K562 (cell line): ENCODE data around the gene XPC. TPM values are rescaled to one million over a fixed set of nuclear protein-coding genes. Genes with fewer than 3 reads are reported as not detected.

ENCODE experiments used
- FOXK1 ChIP-seq: sonication (generic); formaldehyde crosslinking; IDR thresholded peaks from 2 replicates; pipeline ENCODE4 v1.8.0; 2022; ENCODE audit warnings: missing genetic modification reagents, mild to moderate bottlenecking, borderline replicate concordance
- SPI1 ChIP-seq: IDR thresholded peaks from 2 replicates; pipeline ENCODE4 v1.6.1; 2011; ENCODE audit warnings: low read depth, low read length, control low read depth, borderline replicate concordance
- STAT5B ChIP-seq: fragments of 250-450 bp; sonication (Bioruptor Pico); IDR thresholded peaks from 2 replicates; pipeline ENCODE4 v1.8.0; 2021; ENCODE audit warnings: mild to moderate bottlenecking, inconsistent platforms
- ZBTB17 ChIP-seq: fragments of 450-650 bp; formaldehyde crosslinking; IDR thresholded peaks from 2 replicates; pipeline ENCODE4 v1.4.0; 2020; ENCODE audit warnings: mild to moderate bottlenecking
- ZEB2 ChIP-seq: fragments of 450-650 bp; IDR thresholded peaks from 2 replicates; pipeline ENCODE4 v1.6.1; 2016
- ZNF444 ChIP-seq: fragments of 250-450 bp; sonication (Bioruptor Pico); IDR thresholded peaks from 2 replicates; pipeline ENCODE4 v1.4.0; 2020; ENCODE audit warnings: mild to moderate bottlenecking, moderate library complexity
- polyA plus RNA-seq, 8 experiments: library from polyadenylated mRNA; depleted of rRNA in 4 of 8; stranded (reverse) in 5 of 8; unstranded in 3 of 8; fragments of >200 nt; fragmentation: Nextera tagmentation in 2 of 8; fragmentation: Illumina TruSeq in 1 of 8; extraction: Ambion mirVana in 2 of 8; extraction: Trizol in 1 of 8; gene quantifications; 2 replicates each; pipeline versions ENCODE4 v1.2.1 to v1.2.3, GENCODE V29; 2011 to 2014; ENCODE audit warnings: inconsistent platforms in 1 of 8, missing spikeins in 1 of 8
- total RNA-seq, 7 experiments: library from RNA; depleted of rRNA in 6 of 7; stranded (reverse); fragments of >200 nt in 6 of 7; fragmentation: Illumina TruSeq in 2 of 7; extraction: Trizol in 2 of 7; gene quantifications; 2 replicates each; pipeline versions ENCODE4 v1.2.1 to v1.2.3, GENCODE V29; 2011 to 2021; ENCODE audit warnings: low replicate concordance in 1 of 7
- TF ChIP-seq, protein P1 (sequence below): fragments of 200-800 bp; sonication (Bioruptor generic); IDR thresholded peaks from 2 replicates; pipeline ENCODE4 v1.6.1; 2016; ENCODE audit warnings: missing genetic modification characterization, missing compliant biosample characterization
- TF ChIP-seq, protein P2 (sequence below): fragments of 450-650 bp; IDR thresholded peaks from 2 replicates; pipeline ENCODE4 v1.6.1; 2016; ENCODE audit warnings: antibody characterized with exemption
- TF ChIP-seq, protein P3 (sequence below): sonication (generic); formaldehyde crosslinking; IDR thresholded peaks from 2 replicates; pipeline ENCODE4 v1.8.1; 2023; ENCODE audit warnings: mild to moderate bottlenecking, missing genetic modification reagents
- TF ChIP-seq, protein P4 (sequence below): sonication (generic); formaldehyde crosslinking; IDR thresholded peaks from 2 replicates; pipeline ENCODE4 v1.8.1; 2023; ENCODE audit warnings: mild to moderate bottlenecking, missing genetic modification reagents
- TF ChIP-seq, protein P5 (sequence below): sonication (generic); formaldehyde crosslinking; IDR thresholded peaks from 2 replicates; pipeline ENCODE4 v1.8.0; 2023; ENCODE audit warnings: mild to moderate bottlenecking, missing genetic modification reagents
- TF ChIP-seq, protein P6 (sequence below): sonication (generic); formaldehyde crosslinking; IDR thresholded peaks from 2 replicates; pipeline ENCODE4 v1.8.0; 2022; ENCODE audit warnings: missing genetic modification reagents, mild to moderate bottlenecking, moderate library complexity, borderline replicate concordance

The XPC gene
- total and polyA plus RNA-seq, 9 of the 15 experiments (the other 6 are each of a cell fraction or from before 2014, with no cell fraction given), result 3.8 to 54.7 (median 41.3) TPM

DNA sequence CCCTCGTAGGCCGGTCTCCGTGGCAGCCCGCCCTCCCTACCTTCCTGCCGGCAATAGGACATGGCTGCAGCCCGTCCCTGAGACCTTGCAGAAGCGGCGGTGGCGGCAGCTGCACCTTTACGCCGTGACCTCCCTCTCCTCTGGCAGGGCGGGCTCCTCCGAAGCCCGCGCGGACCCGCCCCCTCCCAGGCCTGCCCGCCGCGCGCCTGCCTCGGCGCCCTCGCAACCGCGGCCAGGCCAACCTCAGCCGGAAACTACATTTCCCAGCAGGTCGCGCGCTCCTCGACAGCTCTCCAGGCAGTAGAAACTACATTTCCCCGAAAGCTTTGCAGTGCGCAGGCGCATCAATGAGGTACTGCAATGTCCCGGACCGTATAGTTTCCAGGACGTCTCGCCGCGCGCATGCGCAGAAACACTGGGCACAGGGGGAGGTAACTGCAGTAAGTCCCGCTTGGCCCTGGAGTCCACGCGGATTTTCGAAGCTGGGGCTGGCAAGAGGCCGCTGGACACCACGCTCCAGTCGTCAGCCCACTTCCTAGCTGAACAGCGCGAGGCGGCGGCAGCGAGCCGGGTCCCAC, 53.7 kb downstream of the XPC start, which contains the start of the genes CHCHD4 and TMEM43 (continued):
- TF ChIP-seq, protein P1, sequence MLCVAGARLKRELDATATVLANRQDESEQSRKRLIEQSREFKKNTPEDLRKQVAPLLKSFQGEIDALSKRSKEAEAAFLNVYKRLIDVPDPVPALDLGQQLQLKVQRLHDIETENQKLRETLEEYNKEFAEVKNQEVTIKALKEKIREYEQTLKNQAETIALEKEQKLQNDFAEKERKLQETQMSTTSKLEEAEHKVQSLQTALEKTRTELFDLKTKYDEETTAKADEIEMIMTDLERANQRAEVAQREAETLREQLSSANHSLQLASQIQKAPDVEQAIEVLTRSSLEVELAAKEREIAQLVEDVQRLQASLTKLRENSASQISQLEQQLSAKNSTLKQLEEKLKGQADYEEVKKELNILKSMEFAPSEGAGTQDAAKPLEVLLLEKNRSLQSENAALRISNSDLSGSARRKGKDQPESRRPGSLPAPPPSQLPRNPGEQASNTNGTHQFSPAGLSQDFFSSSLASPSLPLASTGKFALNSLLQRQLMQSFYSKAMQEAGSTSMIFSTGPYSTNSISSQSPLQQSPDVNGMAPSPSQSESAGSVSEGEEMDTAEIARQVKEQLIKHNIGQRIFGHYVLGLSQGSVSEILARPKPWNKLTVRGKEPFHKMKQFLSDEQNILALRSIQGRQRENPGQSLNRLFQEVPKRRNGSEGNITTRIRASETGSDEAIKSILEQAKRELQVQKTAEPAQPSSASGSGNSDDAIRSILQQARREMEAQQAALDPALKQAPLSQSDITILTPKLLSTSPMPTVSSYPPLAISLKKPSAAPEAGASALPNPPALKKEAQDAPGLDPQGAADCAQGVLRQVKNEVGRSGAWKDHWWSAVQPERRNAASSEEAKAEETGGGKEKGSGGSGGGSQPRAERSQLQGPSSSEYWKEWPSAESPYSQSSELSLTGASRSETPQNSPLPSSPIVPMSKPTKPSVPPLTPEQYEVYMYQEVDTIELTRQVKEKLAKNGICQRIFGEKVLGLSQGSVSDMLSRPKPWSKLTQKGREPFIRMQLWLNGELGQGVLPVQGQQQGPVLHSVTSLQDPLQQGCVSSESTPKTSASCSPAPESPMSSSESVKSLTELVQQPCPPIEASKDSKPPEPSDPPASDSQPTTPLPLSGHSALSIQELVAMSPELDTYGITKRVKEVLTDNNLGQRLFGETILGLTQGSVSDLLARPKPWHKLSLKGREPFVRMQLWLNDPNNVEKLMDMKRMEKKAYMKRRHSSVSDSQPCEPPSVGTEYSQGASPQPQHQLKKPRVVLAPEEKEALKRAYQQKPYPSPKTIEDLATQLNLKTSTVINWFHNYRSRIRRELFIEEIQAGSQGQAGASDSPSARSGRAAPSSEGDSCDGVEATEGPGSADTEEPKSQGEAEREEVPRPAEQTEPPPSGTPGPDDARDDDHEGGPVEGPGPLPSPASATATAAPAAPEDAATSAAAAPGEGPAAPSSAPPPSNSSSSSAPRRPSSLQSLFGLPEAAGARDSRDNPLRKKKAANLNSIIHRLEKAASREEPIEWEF, result no peak
- no peak for TF ChIP-seq SPI1
- TF ChIP-seq, protein P2, sequence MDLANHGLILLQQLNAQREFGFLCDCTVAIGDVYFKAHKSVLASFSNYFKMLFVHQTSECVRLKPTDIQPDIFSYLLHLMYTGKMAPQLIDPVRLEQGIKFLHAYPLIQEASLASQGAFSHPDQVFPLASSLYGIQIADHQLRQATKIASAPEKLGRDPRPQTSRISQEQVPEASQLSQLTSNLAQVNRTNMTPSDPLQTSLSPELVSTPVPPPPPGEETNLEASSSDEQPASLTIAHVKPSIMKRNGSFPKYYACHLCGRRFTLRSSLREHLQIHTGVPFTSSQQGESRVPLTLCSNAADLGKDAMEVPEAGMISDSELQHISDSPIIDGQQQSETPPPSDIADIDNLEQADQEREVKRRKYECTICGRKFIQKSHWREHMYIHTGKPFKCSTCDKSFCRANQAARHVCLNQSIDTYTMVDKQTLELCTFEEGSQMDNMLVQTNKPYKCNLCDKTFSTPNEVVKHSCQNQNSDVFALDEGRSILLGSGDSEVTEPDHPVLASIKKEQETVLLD, result peak; percentile 100
- TF ChIP-seq, protein P3, sequence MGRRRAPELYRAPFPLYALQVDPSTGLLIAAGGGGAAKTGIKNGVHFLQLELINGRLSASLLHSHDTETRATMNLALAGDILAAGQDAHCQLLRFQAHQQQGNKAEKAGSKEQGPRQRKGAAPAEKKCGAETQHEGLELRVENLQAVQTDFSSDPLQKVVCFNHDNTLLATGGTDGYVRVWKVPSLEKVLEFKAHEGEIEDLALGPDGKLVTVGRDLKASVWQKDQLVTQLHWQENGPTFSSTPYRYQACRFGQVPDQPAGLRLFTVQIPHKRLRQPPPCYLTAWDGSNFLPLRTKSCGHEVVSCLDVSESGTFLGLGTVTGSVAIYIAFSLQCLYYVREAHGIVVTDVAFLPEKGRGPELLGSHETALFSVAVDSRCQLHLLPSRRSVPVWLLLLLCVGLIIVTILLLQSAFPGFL, result no peak
- 0 out of 2 replicates have a peak, but pooled peaks have one; percentile 18 for TF ChIP-seq ZBTB17
- TF ChIP-seq FOXK1 (CRISPR knock-in tag), result no peak
- TF ChIP-seq, protein P4, sequence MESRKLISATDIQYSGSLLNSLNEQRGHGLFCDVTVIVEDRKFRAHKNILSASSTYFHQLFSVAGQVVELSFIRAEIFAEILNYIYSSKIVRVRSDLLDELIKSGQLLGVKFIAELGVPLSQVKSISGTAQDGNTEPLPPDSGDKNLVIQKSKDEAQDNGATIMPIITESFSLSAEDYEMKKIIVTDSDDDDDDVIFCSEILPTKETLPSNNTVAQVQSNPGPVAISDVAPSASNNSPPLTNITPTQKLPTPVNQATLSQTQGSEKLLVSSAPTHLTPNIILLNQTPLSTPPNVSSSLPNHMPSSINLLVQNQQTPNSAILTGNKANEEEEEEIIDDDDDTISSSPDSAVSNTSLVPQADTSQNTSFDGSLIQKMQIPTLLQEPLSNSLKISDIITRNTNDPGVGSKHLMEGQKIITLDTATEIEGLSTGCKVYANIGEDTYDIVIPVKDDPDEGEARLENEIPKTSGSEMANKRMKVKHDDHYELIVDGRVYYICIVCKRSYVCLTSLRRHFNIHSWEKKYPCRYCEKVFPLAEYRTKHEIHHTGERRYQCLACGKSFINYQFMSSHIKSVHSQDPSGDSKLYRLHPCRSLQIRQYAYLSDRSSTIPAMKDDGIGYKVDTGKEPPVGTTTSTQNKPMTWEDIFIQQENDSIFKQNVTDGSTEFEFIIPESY, result 0 out of 2 replicates have a peak, but pooled peaks have one; percentile 4
- TF ChIP-seq, protein P5, sequence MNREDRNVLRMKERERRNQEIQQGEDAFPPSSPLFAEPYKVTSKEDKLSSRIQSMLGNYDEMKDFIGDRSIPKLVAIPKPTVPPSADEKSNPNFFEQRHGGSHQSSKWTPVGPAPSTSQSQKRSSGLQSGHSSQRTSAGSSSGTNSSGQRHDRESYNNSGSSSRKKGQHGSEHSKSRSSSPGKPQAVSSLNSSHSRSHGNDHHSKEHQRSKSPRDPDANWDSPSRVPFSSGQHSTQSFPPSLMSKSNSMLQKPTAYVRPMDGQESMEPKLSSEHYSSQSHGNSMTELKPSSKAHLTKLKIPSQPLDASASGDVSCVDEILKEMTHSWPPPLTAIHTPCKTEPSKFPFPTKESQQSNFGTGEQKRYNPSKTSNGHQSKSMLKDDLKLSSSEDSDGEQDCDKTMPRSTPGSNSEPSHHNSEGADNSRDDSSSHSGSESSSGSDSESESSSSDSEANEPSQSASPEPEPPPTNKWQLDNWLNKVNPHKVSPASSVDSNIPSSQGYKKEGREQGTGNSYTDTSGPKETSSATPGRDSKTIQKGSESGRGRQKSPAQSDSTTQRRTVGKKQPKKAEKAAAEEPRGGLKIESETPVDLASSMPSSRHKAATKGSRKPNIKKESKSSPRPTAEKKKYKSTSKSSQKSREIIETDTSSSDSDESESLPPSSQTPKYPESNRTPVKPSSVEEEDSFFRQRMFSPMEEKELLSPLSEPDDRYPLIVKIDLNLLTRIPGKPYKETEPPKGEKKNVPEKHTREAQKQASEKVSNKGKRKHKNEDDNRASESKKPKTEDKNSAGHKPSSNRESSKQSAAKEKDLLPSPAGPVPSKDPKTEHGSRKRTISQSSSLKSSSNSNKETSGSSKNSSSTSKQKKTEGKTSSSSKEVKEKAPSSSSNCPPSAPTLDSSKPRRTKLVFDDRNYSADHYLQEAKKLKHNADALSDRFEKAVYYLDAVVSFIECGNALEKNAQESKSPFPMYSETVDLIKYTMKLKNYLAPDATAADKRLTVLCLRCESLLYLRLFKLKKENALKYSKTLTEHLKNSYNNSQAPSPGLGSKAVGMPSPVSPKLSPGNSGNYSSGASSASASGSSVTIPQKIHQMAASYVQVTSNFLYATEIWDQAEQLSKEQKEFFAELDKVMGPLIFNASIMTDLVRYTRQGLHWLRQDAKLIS (CRISPR knock-in tag), result peak; percentile 76; the same call in 1 of the 2 replicates
- no peak for TF ChIP-seq ZNF444 (CRISPR knock-in tag)
- TF ChIP-seq, protein P6, sequence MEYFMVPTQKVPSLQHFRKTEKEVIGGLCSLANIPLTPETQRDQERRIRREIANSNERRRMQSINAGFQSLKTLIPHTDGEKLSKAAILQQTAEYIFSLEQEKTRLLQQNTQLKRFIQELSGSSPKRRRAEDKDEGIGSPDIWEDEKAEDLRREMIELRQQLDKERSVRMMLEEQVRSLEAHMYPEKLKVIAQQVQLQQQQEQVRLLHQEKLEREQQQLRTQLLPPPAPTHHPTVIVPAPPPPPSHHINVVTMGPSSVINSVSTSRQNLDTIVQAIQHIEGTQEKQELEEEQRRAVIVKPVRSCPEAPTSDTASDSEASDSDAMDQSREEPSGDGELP (CRISPR knock-in tag), result no peak; the same call in 1 of the 2 replicates
- no peak for TF ChIP-seq STAT5B (CRISPR knock-in tag)
- no peak for TF ChIP-seq ZEB2
